Endothelial cell of umbilical vein (primary cell): ENCODE measurements around the gene LTK. TPM values are rescaled to one million over a fixed set of nuclear protein-coding genes. Genes with fewer than 3 reads are reported as not detected.

Experiments used
- BruUV-seq: library from RNA; stranded (reverse); fragments of 400-500 nt; replicated peaks from 2 replicates; lab custom pipeline; 2021; lab: Mats Ljungman, UMichigan
- CTCF ChIA-PET: fragments of 300-600, 350-600 bp; sonication (Branson Sonifier 250); formaldehyde crosslinking; loops from one replicate; lab custom pipeline; 2021; ENCODE audit warnings: antibody characterized with exemption, inconsistent platforms; lab: Charles Lee
- POLR2A ChIA-PET: fragments of 300-600, 350-600 bp; sonication (Branson Sonifier 250); formaldehyde crosslinking; loops from one replicate; lab custom pipeline; 2021; ENCODE audit warnings: antibody characterized with exemption, inconsistent platforms; lab: Charles Lee
- DNase-seq: peaks from one replicate; pipeline ENCODE4 v3.0.0-alpha.2; 2011; ENCODE audit warnings: low read depth, low spot score
- FAIRE-seq: peaks from 2 replicates; lab custom pipeline; 2011; peaks lifted over from hg19 to GRCh38; lab: Jason Lieb, UNC
- H2AFZ ChIP-seq: 2 replicates; pipeline ENCODE4 v1.6.0; 2012; ENCODE audit warnings: low read depth, low read length, control low read depth, inconsistent platforms
- H3K27ac ChIP-seq: 2 replicates; pipeline ENCODE4 v1.5.1; 2011; ENCODE audit warnings: low read depth, mild to moderate bottlenecking, control low read depth, low read length, moderate library complexity; ENCODE audit not compliant: insufficient read depth
- H3K27me3 ChIP-seq, 2 experiments: 2 replicates each; pipeline versions ENCODE4 v1.6.0 to v1.6.1; 2011; ENCODE audit warnings: low read length in 2 of 2, mixed read lengths in 1 of 2; ENCODE audit not compliant: control insufficient read depth in 2 of 2, insufficient read depth in 2 of 2
- H3K36me3 ChIP-seq, 2 experiments: 2 replicates in 1 of 2; 3 replicates in 1 of 2; pipeline ENCODE4 v1.5.1; 2011; ENCODE audit warnings: low read length in 2 of 2, mild to moderate bottlenecking in 1 of 2, moderate library complexity in 1 of 2; ENCODE audit not compliant: control insufficient read depth in 2 of 2, insufficient read depth in 2 of 2; ENCODE audit errors: extremely low read depth in 1 of 2
- H3K4me1 ChIP-seq: 3 replicates; pipeline ENCODE4 v1.5.1; 2011; ENCODE audit warnings: mild to moderate bottlenecking, low read length; ENCODE audit not compliant: control insufficient read depth, insufficient read depth; ENCODE audit errors: extremely low read depth
- H3K4me2 ChIP-seq: 2 replicates; pipeline ENCODE4 v1.6.1; 2011; ENCODE audit warnings: low read length, control low read depth, mixed read lengths; ENCODE audit not compliant: insufficient read depth
- H3K4me3 ChIP-seq, 3 experiments: fragments of 200-600 bp in 1 of 3; sonication (generic), shearing (Covaris generic) in 1 of 3; replicated peaks in 1 of 3; 2 replicates each; pipeline ENCODE4 v1.5.1; 2011 to 2016; ENCODE audit warnings: control low read depth in 3 of 3, low read length in 3 of 3, mild to moderate bottlenecking in 2 of 3, inconsistent platforms in 1 of 3, low read depth in 1 of 3, moderate library complexity in 1 of 3; ENCODE audit not compliant: insufficient read depth in 1 of 3
- H3K79me2 ChIP-seq: 2 replicates; pipeline ENCODE4 v1.6.0; 2012; ENCODE audit warnings: low read length, inconsistent platforms; ENCODE audit not compliant: control insufficient read depth, insufficient read depth
- H3K9ac ChIP-seq: replicated peaks from 2 replicates; pipeline ENCODE3; 2011; ENCODE audit warnings: low read length, control low read depth; ENCODE audit not compliant: insufficient read depth; ENCODE audit errors: extremely low read depth
- H3K9me1 ChIP-seq: replicated peaks from 3 replicates; pipeline ENCODE4 v1.6.0; 2011; ENCODE audit warnings: mild to moderate bottlenecking, low read length; ENCODE audit not compliant: control insufficient read depth, insufficient read depth; ENCODE audit errors: extremely low read depth
- H3K9me3 ChIP-seq: replicated peaks from 2 replicates; pipeline ENCODE4 v1.5.1; 2012; ENCODE audit warnings: low read length, inconsistent platforms; ENCODE audit not compliant: control insufficient read depth, insufficient read depth
- H4K20me1 ChIP-seq: replicated peaks from 2 replicates; pipeline ENCODE3; 2011; ENCODE audit warnings: mild to moderate bottlenecking, low read length; ENCODE audit not compliant: control insufficient read depth, insufficient read depth; ENCODE audit errors: extremely low read depth
- EZH2 ChIP-seq: IDR thresholded peaks from 2 replicates; pipeline ENCODE4 v1.6.1; 2012; ENCODE audit warnings: borderline replicate concordance, low read depth, mild to moderate bottlenecking, moderate library complexity, low read length, inconsistent platforms; ENCODE audit not compliant: severe bottlenecking
- GATA2 ChIP-seq: IDR thresholded peaks from 2 replicates; pipeline ENCODE4 v1.7.0; 2011; ENCODE audit warnings: low read depth, mild to moderate bottlenecking, moderate library complexity, mixed read lengths, low read length; ENCODE audit not compliant: insufficient read length, insufficient read depth
- JUN ChIP-seq: IDR thresholded peaks from 2 replicates; pipeline ENCODE4 v1.6.1; 2011; ENCODE audit warnings: borderline replicate concordance, low read depth; ENCODE audit not compliant: insufficient read length, insufficient read depth
- MYC ChIP-seq: IDR thresholded peaks from one replicate; pipeline ENCODE4 v1.6.1; 2011; ENCODE audit warnings: mild to moderate bottlenecking, low read depth, low read length
- dilution Hi-C: fragments of 300-500 bp; cut with MboI; formaldehyde crosslinking; loops from one replicate; pipeline ENCODE4 v1.15.0; 2019; ENCODE audit warnings: low sequenced_read_pairs; ENCODE audit not compliant: extremely low pct_ligation_motif_present
- intact Hi-C: fragments of 100-400 bp; cut with micrococcal nuclease; formaldehyde crosslinking; loops from one replicate; pipeline ENCODE4 v1.10.0; 2022
- polyA plus RNA-seq, 4 experiments: library from polyadenylated mRNA; depleted of rRNA in 3 of 4; stranded (reverse) in 3 of 4; unstranded in 1 of 4; fragments of >200 nt; gene quantifications; 2 replicates each; pipeline versions ENCODE4 v1.2.1 to v1.2.3, GENCODE V29; 2011 to 2012; ENCODE audit warnings: missing spikeins in 1 of 4
- total RNA-seq: library from RNA; stranded (reverse); gene quantifications from 2 replicates; pipeline ENCODE4 v1.2.3, GENCODE V29; 2021

LTK gene
- total and polyA plus RNA-seq, 2 donors (not counting 3 experiments of a cell fraction or from before 2014, with no cell fraction given): 0.15 to 0.17 TPM

- H3K27ac ChIP-seq: no peak within 1 kb of the TSS
- FAIRE-seq (peak; percentile 64), DNase-seq (peak; percentile 33)
- TF ChIP-seq EZH2: no peak
- no peak for TF ChIP-seq GATA2
- TF ChIP-seq JUN: no peak
- no peak for TF ChIP-seq MYC
- no TSS peak for BruUV-seq
- ChIA-PET CTCF (interaction anchor here (0.7 to 2.8 kb wide), 22 partner anchors 8 to 346 kb away, joined by 3 to 29 read pairs (median 5); partner anchors contain the start of genes MAPKBP1 and RPAP1), POLR2A (no interaction called here)
- dilution Hi-C loops (no loop called here), intact Hi-C loops (loop anchor here (5.0 kb wide), 2 partner anchors 91 to 104 kb away; partner anchors contain the start of gene MGA)
- H3K4me1 ChIP-seq: peaks cover 22% of the 10 kb centered on the region
- H3K4me3 ChIP-seq: peak within 1 kb of the TSS; percentile 43 to 67 (median 47)
- H3K27me3 ChIP-seq: no peaks in the 10 kb centered on the region
- H3K79me2 ChIP-seq: no peaks in the 10 kb centered on the region
- peak within 1 kb of the TSS; percentile 57 for H3K9ac ChIP-seq
- no peaks in the 10 kb centered on the region for H3K9me1 ChIP-seq
- no peaks in the 10 kb centered on the region for H3K9me3 ChIP-seq
- peak within 1 kb of the TSS; percentile 70 for H2AFZ ChIP-seq
- H3K36me3 ChIP-seq: no peaks in the 10 kb centered on the region
- H3K4me2 ChIP-seq: peak within 1 kb of the TSS; percentile 74
- H4K20me1 ChIP-seq: no peaks in the 10 kb centered on the region
These were observed 45.0 kb upstream of the LTK start, which contains the start of gene TYRO3 for GRCh38 chr15:41558400-41559238. Gene TYRO3 (plus strand): TSS chr15:41559212. CDS start chr15:41559258, 46 bp downstream.
